Thyroid gland (tissue), 4 donors: ENCODE data around the gene DOCK10.

ENCODE experiments used
- POLR2A ChIP-seq, 2 donors: fragments of 450-650 bp; IDR thresholded peaks; one replicate each; pipeline ENCODE4 v1.6.1; 2017; ENCODE audit warnings: antibody characterized with exemption in 2 of 2, mild to moderate bottlenecking in 2 of 2, moderate library complexity in 1 of 2
- TF ChIP-seq, protein P1 (sequence below), 6 experiments: fragments of 200-600 bp in 3 of 6; fragments of 450-650 bp in 3 of 6; sonication (generic) in 3 of 6; IDR thresholded peaks; one replicate each; pipeline ENCODE4 v1.5.1; 2016 to 2019; ENCODE audit warnings: antibody characterized with exemption in 6 of 6, mild to moderate bottlenecking in 2 of 6, inconsistent platforms in 1 of 6, moderate library complexity in 1 of 6

DNA sequence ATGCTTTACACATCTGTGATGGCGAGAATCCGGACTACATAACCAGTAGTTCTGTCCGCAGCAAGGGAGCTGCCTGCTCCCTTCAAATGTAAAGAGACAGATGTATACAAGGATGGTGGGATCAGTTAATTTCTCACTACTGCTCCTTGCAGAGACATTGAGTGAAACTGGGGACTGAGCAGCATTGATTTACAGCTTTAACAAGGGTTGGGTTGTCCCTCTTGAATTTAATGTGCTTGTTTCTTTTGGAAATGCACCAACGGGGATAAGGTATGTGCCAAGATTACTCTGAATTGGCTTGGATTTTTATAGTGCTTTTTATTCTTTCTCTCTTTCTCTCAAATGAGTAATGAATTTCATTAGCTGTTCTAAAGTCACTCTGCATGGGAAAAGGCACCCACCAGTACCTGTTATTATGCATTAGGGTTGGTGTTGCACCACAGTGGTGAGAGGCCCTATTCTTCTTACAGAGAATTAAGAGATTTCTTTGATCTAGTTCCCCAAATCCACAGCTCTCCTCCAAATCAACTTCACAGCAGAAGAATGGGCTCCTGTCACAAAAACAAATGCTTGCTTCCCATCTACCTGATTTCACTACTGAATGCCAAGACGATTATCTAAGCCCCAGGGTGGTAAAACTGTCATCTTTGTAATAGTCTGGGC lies 107.6 kb downstream of the DOCK10 start:
- TF ChIP-seq POLR2A (IDR thresholded peaks at IDR 0.05), result no peak
- TF ChIP-seq, protein P1, sequence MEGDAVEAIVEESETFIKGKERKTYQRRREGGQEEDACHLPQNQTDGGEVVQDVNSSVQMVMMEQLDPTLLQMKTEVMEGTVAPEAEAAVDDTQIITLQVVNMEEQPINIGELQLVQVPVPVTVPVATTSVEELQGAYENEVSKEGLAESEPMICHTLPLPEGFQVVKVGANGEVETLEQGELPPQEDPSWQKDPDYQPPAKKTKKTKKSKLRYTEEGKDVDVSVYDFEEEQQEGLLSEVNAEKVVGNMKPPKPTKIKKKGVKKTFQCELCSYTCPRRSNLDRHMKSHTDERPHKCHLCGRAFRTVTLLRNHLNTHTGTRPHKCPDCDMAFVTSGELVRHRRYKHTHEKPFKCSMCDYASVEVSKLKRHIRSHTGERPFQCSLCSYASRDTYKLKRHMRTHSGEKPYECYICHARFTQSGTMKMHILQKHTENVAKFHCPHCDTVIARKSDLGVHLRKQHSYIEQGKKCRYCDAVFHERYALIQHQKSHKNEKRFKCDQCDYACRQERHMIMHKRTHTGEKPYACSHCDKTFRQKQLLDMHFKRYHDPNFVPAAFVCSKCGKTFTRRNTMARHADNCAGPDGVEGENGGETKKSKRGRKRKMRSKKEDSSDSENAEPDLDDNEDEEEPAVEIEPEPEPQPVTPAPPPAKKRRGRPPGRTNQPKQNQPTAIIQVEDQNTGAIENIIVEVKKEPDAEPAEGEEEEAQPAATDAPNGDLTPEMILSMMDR (IDR thresholded peaks at IDR 0.05), result no peak
